ENCODE results near the gene MYADML2.
A peak's percentile ranks its signal among the peaks of the same experiment; 100 is the strongest.

Gene MYADML2

DNA sequence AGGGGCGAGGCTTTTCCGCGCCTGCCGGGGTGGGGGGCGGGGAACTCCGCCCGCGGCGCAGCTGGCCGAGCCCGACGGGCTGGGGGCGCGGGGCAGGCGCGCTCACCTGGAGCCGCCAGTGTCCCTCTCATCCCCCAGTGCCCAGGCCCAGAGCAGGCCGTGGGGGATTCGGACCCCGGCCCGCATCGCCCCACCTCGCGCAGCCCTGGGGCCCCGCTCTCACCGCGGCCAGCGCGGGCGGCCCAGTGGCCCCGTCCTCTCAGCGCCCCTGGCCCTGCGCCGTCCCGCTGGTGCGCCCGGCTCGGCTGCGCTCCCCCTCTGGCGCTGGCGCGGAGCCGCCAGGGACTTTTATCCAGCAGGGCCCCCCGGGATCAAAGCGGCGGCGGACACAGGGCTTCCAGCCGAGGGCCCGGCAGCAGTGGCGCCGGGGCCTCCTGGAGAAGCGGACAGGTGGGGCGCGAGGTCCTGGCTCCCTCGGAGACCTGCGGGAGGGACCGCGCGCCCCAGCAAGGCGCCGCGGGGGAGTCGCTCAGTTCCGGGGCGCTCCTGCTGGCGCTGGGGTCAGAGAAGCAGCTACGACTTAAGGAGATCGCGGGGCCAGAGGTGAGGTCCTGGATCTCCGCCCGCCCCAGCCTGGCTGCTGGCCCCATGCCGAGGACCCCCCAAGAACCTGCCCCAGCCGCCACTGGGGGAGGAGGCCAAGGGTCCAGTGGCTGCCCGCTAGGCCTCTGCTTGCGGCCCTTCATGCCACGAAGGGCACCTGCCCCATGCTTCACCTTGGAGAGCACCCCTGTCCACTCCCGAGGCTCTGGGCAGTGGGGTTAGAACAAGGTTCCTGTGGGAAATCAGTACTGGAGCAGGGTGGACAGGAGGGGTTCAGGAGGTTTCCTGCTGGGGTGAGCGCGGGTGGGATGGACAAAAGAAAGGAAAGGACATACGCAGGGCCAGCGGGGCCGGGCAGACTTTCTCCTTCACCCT is 14.8 kb upstream of the MYADML2 start:
- TF ChIP-seq FOXP2 (optimal IDR thresholded peaks at IDR 0.05; ENCODE audit: borderline replicate concordance, extremely low read depth, extremely low read length, insufficient read depth) (no peak), POLR2AphosphoS5 (IDR thresholded peaks at IDR 0.05; ENCODE audit: low read depth, low read length) (no peak), SIN3A (IDR thresholded peaks at IDR 0.05; ENCODE audit: borderline replicate concordance, insufficient read depth, low read length) (no peak), TAF1 (IDR thresholded peaks at IDR 0.05; ENCODE audit: borderline replicate concordance, insufficient read depth, low read length) (no peak)
- TF ChIP-seq, protein P1, sequence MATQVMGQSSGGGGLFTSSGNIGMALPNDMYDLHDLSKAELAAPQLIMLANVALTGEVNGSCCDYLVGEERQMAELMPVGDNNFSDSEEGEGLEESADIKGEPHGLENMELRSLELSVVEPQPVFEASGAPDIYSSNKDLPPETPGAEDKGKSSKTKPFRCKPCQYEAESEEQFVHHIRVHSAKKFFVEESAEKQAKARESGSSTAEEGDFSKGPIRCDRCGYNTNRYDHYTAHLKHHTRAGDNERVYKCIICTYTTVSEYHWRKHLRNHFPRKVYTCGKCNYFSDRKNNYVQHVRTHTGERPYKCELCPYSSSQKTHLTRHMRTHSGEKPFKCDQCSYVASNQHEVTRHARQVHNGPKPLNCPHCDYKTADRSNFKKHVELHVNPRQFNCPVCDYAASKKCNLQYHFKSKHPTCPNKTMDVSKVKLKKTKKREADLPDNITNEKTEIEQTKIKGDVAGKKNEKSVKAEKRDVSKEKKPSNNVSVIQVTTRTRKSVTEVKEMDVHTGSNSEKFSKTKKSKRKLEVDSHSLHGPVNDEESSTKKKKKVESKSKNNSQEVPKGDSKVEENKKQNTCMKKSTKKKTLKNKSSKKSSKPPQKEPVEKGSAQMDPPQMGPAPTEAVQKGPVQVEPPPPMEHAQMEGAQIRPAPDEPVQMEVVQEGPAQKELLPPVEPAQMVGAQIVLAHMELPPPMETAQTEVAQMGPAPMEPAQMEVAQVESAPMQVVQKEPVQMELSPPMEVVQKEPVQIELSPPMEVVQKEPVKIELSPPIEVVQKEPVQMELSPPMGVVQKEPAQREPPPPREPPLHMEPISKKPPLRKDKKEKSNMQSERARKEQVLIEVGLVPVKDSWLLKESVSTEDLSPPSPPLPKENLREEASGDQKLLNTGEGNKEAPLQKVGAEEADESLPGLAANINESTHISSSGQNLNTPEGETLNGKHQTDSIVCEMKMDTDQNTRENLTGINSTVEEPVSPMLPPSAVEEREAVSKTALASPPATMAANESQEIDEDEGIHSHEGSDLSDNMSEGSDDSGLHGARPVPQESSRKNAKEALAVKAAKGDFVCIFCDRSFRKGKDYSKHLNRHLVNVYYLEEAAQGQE (IDR thresholded peaks at IDR 0.05; ENCODE audit: insufficient read depth in 1 of 2, low read depth in 2 of 2, low read length in 2 of 2) = no peak

DNA sequence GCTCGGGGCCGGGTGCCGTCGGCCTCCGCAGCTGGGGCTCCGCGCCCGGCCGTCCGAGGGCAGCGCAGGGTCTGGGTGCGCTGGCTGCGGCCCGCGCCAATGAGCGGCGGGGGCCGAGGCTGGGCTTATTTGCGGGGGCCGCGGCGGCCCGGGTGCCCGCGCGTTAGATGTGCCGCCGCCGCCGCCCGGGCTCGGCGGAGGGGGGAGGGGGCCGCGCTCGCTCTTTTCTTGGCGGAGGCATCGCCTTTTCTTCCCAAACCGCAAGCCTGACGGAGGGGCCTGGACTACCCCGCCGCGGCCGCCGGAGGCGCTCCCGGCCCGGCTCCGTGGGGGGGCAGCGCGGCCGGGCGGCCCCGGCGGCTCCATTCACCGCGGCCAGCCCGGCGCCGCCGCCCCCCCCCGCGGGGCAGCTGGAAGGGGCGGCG is 14.1 kb upstream of the MYADML2 start, which contains the start of gene NOTUM:
Gene NOTUM (minus strand): TSS at position 101 of the 425 bp plus-strand sequence. CDS start 278 bp downstream, outside the sequence.
- TF ChIP-seq POLR2AphosphoS5 (IDR thresholded peaks at IDR 0.05; ENCODE audit: low read depth, low read length) (no peak), SIN3A (IDR thresholded peaks at IDR 0.05; ENCODE audit: borderline replicate concordance, insufficient read depth, low read length) (no peak), FOXP2 (optimal IDR thresholded peaks at IDR 0.05; ENCODE audit: borderline replicate concordance, extremely low read depth, extremely low read length, insufficient read depth) (no peak), TAF1 (IDR thresholded peaks at IDR 0.05; ENCODE audit: borderline replicate concordance, insufficient read depth, low read length) (no peak)
- TF ChIP-seq, protein P1 (IDR thresholded peaks at IDR 0.05; ENCODE audit: insufficient read depth in 1 of 2, low read depth in 2 of 2, low read length in 2 of 2) = no peak

DNA sequence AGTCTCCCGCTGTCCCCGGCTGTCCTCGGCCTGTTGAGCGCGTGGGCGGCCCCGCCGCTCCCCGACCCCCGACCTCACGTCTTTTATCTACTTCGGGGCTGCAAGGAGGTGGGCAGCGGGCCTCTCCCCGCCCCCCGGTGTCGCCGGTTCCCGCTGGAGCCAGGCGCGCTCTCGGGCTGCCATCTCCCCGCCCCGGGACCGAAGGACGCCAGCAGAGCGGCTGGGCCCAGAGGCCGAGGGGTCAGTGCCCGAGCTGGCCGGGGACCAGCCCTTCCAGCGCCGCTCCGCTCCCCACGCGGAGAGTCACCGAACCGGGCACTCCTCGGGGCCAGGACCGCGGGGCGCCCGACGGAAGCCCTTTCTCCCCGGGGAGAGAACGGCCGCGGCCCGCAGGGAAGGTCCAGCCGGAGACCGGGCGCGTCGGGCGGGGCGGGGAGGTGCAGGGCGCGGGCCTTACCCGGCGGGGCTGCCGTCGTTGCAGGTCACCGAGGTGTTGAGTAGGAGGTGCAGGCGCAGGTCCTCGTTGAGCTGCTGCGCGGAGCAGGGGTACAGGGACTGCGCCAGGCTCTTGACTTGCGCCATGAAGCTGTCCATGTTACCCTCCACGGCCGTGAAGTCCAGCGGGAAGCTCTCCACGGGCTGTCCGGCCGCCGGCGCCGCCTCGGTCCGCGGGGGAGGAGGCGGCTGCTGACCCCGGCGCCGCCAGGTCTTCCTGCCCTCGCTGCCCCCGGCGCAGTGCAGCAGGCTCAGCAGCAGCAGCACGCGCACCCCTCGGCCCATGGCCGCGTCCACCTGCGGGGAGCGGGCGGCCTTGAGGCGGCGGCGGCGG is 13.3 kb upstream of the MYADML2 start:
- TF ChIP-seq SIN3A (IDR thresholded peaks at IDR 0.05; ENCODE audit: borderline replicate concordance, insufficient read depth, low read length) = no peak
- TF ChIP-seq FOXP2 (optimal IDR thresholded peaks at IDR 0.05; ENCODE audit: borderline replicate concordance, extremely low read depth, extremely low read length, insufficient read depth) = peak; percentile 12

DNA sequence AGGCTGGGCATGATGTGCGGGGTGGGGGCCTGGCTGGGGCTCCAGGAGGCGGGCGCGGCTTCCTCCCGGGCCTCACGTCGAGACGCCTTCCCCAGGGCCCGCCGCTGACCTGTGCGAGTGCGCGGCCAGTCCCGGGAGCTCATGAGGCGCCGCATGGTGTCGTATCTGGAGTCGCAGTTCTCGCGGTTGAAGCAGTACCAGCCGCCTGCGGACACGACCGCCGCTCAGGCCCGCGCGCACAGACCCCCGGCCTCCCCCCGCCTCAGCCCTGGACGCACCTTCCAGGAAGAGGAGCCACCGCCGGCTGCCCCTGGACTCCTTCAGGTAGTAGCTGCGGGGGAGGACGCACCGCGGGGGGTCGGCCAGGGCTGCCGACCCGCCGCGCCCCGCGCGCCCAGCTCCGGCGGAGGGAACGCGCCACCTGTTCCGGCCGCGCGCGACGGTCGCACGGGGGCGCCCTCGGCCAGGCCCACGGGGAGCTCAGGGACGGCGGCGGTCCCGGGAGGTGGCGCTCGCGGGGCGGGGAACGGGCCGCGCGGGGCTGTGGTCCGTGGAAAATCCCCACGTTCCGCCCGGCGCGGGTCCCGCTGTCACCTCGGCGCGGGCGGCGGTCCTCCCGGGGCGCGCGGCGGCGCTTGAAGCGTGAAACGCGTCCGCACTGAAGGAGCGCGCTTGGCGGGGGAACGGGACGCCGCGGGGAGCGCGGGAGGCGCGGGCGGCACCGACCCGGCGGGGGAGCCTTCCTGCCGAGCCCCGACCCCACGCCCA is 12.5 kb upstream of the MYADML2 start:
- peak; percentile 81 for TF ChIP-seq FOXP2 (optimal IDR thresholded peaks at IDR 0.05; ENCODE audit: borderline replicate concordance, extremely low read depth, extremely low read length, insufficient read depth)
- TF ChIP-seq SIN3A (IDR thresholded peaks at IDR 0.05; ENCODE audit: borderline replicate concordance, insufficient read depth, low read length) = no peak
- no peak for TF ChIP-seq TAF1 (IDR thresholded peaks at IDR 0.05; ENCODE audit: borderline replicate concordance, insufficient read depth, low read length)

DNA sequence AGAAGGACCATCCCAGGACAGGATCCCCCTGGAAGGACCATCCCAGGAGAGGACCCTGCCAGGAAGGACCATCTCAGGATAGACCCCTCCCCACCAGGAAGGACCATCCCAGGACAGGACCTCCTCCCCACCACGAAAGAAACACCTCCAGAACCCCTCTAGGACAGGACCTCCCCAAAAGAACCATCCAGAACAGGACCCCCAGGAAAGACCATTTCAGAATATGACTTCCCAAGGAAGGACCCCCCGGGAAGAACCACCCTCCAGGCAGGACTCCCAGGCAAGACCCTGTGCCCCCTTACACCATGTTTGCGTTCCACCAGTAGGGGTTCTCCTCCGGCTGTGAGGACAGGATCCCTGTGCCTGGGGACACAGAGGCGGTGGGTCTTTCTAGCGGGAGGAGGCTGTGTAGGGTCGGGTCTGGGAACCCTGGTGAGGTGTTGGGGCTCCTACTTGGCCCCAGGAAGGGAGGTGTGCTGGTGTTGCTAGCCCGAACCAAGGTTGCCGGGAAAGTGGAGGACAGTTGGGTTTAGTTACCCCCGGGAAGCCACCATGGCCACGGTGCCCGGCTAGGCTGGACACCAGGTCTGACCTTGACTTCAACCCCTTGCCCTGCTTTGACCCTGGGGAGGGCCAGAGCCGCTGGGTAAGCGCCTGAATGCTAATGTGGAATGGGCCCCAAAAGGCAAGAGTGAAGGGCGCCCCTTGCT is 11.8 kb upstream of the MYADML2 start:
- TF ChIP-seq FOXP2 (optimal IDR thresholded peaks at IDR 0.05; ENCODE audit: borderline replicate concordance, extremely low read depth, extremely low read length, insufficient read depth) (no peak), TAF1 (IDR thresholded peaks at IDR 0.05; ENCODE audit: borderline replicate concordance, insufficient read depth, low read length) (no peak), SIN3A (IDR thresholded peaks at IDR 0.05; ENCODE audit: borderline replicate concordance, insufficient read depth, low read length) (no peak), POLR2AphosphoS5 (IDR thresholded peaks at IDR 0.05; ENCODE audit: low read depth, low read length) (no peak)
- TF ChIP-seq, protein P1 (IDR thresholded peaks at IDR 0.05; ENCODE audit: insufficient read depth in 1 of 2, low read depth in 2 of 2, low read length in 2 of 2) = no peak

Data from PFSK-1 (cell line).